Activated CD8-positive, alpha-beta T cell treated with anti-CD3 and anti-CD28 coated beads for 36 hours (primary cell): Measurements from ENCODE around the gene SYT15. TPM values are rescaled to one million over a fixed set of nuclear protein-coding genes. Genes with fewer than 3 reads are reported as not detected.

Experiments used
- ATAC-seq: fragments of 200-7000 bp; cut with Tn5 transposase; one replicate; pipeline ENCODE4 v1.10.0; 2021; ENCODE audit warnings: mild to moderate bottlenecking, moderate library complexity
- CTCF ChIA-PET: fragments of 350-600 bp; sonication (Branson Sonifier 250); formaldehyde crosslinking; loops from one replicate; lab custom pipeline; 2021; ENCODE audit warnings: antibody characterized with exemption; lab: Charles Lee
- POLR2A ChIA-PET: fragments of 350-600 bp; sonication (Branson Sonifier 250); formaldehyde crosslinking; loops from one replicate; lab custom pipeline; 2021; ENCODE audit warnings: antibody characterized with exemption; lab: Charles Lee
- DNase-seq: peaks from one replicate; pipeline ENCODE4 v3.0.0-alpha.2; 2020
- H3K27ac Mint-ChIP-seq: one replicate; pipeline ENCODE4 v1.8.0; 2021; ENCODE audit warnings: mild to moderate bottlenecking, mixed read lengths
- H3K27me3 Mint-ChIP-seq: one replicate; pipeline ENCODE4 v1.8.0; 2021; ENCODE audit warnings: mixed read lengths
- H3K36me3 Mint-ChIP-seq: one replicate; pipeline ENCODE4 v1.8.0; 2021; ENCODE audit warnings: low read depth, mixed read lengths
- H3K4me1 Mint-ChIP-seq: one replicate; pipeline ENCODE4 v1.8.0; 2021; ENCODE audit warnings: low read depth, mixed read lengths
- H3K4me3 Mint-ChIP-seq: one replicate; pipeline ENCODE4 v1.8.0; 2021; ENCODE audit warnings: mild to moderate bottlenecking, moderate library complexity, mixed read lengths
- H3K9me3 Mint-ChIP-seq: one replicate; pipeline ENCODE4 v1.8.0; 2021; ENCODE audit warnings: mixed read lengths
- CTCF ChIP-seq: fragments of 200-600 bp; IDR thresholded peaks from one replicate; pipeline ENCODE4 v1.8.0; 2022; ENCODE audit warnings: antibody characterized with exemption, mild to moderate bottlenecking
- intact Hi-C: fragments of 100-400 bp; cut with micrococcal nuclease; formaldehyde crosslinking; loops from one replicate; pipeline ENCODE4 v1.10.0; 2022
- total RNA-seq, 2 experiments: library from RNA; stranded (reverse); gene quantifications; one replicate each; pipeline ENCODE4 v1.2.3, GENCODE V29; 2021

The SYT15 gene
- total RNA-seq, 2 experiments from 2014 or later: 0.59 to 0.98 TPM

DNA sequence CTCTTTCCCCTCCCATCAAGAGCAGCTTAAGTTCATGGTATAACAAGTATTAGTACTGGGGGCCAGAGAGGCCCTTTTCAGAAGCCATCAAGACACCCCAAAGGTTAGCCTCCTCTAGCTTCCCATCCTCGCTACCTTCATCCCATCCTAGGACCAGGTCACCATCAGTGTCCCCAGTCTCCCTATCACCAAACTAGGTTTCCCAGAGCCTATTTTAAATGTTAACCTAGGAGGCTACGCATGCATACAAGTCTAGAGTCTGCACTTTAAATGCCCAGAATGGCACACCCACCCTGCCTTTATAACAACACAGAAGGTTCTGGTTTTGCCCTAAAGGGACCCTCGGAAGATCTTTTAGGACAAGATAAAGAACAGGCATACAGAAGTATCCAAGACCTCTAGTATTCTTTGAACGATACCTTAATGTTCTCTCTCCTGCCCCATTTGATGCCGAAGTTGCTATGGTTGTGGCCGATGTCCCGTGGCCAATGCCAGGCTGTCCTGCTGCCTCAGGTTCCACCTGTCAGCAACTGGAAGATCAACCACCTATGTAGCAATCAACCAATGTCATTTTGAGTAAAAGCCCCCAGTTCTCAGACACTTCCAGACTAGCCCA lies 24.7 kb upstream of the SYT15 start:
- no peak overlapping the region for H3K4me3 Mint-ChIP-seq
- no peak for TF ChIP-seq CTCF
- no peaks in the 10 kb centered on the region for H3K36me3 Mint-ChIP-seq
- no peak for DNase-seq
- intact Hi-C loops: no loop called here
- no peaks in the 10 kb centered on the region for H3K9me3 Mint-ChIP-seq
- ChIA-PET CTCF (interaction anchor here (1.1 kb wide), 1 partner anchor 9 kb away, joined by 4 read pairs; no protein-coding TSS in a partner anchor), POLR2A (no interaction called here)
- ATAC-seq: no peak
- H3K27me3 Mint-ChIP-seq: peaks cover 6% of the 10 kb centered on the region
- H3K27ac Mint-ChIP-seq: no peak overlapping the region
- peaks cover 4% of the 10 kb centered on the region for H3K4me1 Mint-ChIP-seq

GRCh38 chr10:46555366-46555712 lies 23.6 kb upstream of the SYT15 start:
- CTCF ChIA-PET: interaction anchor here (0.7 to 1.0 kb wide), 2 partner anchors 11 to 15 kb away, joined by 3 to 4 read pairs; no protein-coding TSS in a partner anchor
- H3K9me3 Mint-ChIP-seq: no peaks in the 10 kb centered on the region
- no peak overlapping the region for H3K4me3 Mint-ChIP-seq
- POLR2A ChIA-PET: no interaction called here
- DNase-seq (no peak), ATAC-seq (no peak)
- TF ChIP-seq CTCF: no peak
- intact Hi-C loops: no loop called here
- peaks cover 4% of the 10 kb centered on the region for H3K4me1 Mint-ChIP-seq
- H3K27me3 Mint-ChIP-seq: peaks cover 6% of the 10 kb centered on the region
- H3K36me3 Mint-ChIP-seq: no peaks in the 10 kb centered on the region
- no peak overlapping the region for H3K27ac Mint-ChIP-seq

DNA sequence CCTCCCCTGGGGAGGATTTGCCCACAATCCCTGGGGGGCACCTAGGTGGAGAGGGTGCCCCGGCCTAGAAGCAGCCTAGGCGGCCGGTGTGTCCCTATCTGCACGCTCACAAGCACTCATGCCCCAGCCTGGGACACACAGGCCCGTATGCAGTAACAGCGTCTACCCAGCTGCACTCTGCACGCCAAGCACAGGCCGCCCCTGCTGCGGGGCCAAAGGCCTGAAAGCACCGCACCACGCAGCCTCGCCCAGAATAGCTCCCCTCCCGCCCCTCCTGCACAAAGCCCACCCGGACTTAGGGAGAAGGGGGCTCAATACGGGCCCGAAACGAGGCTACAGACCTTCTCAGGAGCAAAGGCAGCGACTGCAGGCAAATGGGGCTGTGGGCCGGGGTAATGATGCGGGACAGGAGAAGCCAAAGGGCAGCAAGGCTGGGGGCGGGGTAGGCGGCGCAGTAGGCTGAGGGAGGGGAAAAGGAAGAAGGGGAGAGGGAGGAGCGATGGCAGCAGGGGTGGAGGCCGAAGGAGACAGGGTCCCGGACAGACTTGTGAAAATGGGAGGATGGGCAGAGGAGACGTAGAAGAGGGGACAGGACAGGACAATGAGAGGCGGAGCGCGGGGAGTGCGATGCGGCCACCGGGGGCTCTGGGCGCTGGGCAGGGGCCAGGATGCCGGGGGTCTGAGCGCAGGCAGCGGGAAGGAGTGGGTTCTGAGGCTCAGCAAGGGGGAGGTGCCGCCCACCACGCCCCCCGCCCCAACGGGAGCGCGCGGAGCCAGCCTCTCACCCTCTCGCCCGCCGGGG lies 23.0 kb upstream of the SYT15 start:
- intact Hi-C loops: no loop called here
- ATAC-seq (peak; percentile 11), DNase-seq (no peak)
- ChIA-PET CTCF (interaction anchor here (0.7 to 1.0 kb wide), 2 partner anchors 11 to 15 kb away, joined by 3 to 4 read pairs; no protein-coding TSS in a partner anchor), POLR2A (no interaction called here)
- H3K4me1 Mint-ChIP-seq: peaks cover 4% of the 10 kb centered on the region
- TF ChIP-seq CTCF: no peak
- H3K36me3 Mint-ChIP-seq: no peaks in the 10 kb centered on the region
- H3K27ac Mint-ChIP-seq: no peak overlapping the region
- H3K9me3 Mint-ChIP-seq: no peaks in the 10 kb centered on the region
- H3K27me3 Mint-ChIP-seq: peaks cover 6% of the 10 kb centered on the region
- no peak overlapping the region for H3K4me3 Mint-ChIP-seq

- ATAC-seq (peak; percentile 50), DNase-seq (no peak)
- POLR2A ChIA-PET: no interaction called here
- Mint-ChIP-seq H3K27me3 (peaks cover 6% of the 10 kb centered on the region), H3K36me3 (no peaks in the 10 kb centered on the region), H3K4me3 (peak within 1 kb of the TSS; percentile 47), H3K9me3 (no peaks in the 10 kb centered on the region), H3K4me1 (peaks cover 4% of the 10 kb centered on the region), H3K27ac (no peak within 1 kb of the TSS)
- no peak for TF ChIP-seq CTCF
- intact Hi-C loops: no loop called here
- CTCF ChIA-PET: no interaction called here
Measured at GRCh38 chr10:46556515-46557318, 22.2 kb upstream of the SYT15 start, which contains the start of gene GPRIN2. GPRIN2 (minus strand) TSS chr10:46556658; CDS start chr10:46550736, 5,922 bp downstream.
